ENCODE measurements around the gene BORCS8. TPM values are rescaled to one million over a fixed set of nuclear protein-coding genes. Genes with fewer than 3 reads are reported as not detected.

The BORCS8 gene
- polyA plus RNA-seq, 1 of the 3 experiments (the other 2 are of a cell fraction) = 36.4 TPM

DNA sequence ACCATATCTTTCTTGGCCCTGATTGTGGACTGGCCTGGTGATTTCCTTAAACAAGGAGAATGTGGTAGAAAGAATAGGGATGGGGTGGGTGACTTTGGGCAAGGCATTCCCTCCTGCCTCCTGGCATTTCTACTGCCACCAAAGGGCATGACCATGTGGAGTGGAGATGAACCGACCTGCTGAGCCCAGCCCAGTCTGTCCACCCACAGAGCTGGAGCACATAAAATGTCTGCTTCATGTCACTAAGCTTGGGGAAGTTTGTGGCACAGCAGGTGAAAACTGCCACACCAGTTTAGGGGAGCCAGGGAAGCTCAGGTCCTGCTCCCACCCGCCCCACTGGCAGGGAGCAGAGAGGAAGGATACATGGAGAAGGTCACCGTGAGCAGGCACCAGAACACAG is 60.0 kb downstream of the BORCS8 start:
- Histone ChIP-seq H3F3A (replicated peaks; ENCODE audit: insufficient read depth) (no peaks in the 10 kb centered on the region), H3K27ac (ENCODE audit: low read depth in 2 of 2, low read length in 1 of 2) (no peak overlapping the region), H4K20me1 (ENCODE audit: insufficient read depth) (no peaks in the 10 kb centered on the region), H3K9me3 (no peaks in the 10 kb centered on the region), H3K4me3 (ENCODE audit: low read depth in 2 of 2, low read length in 1 of 2) (no peak overlapping the region), H3K79me2 (ENCODE audit: insufficient read depth) (no peaks in the 10 kb centered on the region), H3K27me3 (ENCODE audit: insufficient read depth) (no peaks in the 10 kb centered on the region), H2AFZ (ENCODE audit: low read depth) (no peak overlapping the region), H3K36me3 (replicated peaks in 1 of 2; ENCODE audit: control insufficient read depth in 1 of 2, insufficient read depth in 2 of 2, low read length in 1 of 2) (peaks cover 0 to 5% of the 10 kb centered on the region in 2 experiments), H3K9ac (no peak overlapping the region), H3K4me1 (ENCODE audit: control insufficient read depth in 1 of 2, insufficient read depth in 2 of 2, low read depth in 1 of 2, low read length in 1 of 2) (peaks cover 0 to 1% of the 10 kb centered on the region in 2 experiments; a peak in 1 of 4 replicates), H3K9me2 (no peaks in the 10 kb centered on the region), H3K4me2 (no peak overlapping the region)
- WGBS (ENCODE audit: low lambda C conversion rate) = 78% methylated on average over 3 of the region's 3 CpGs
- DNase-seq = no peak
- TF ChIP-seq RXRA (IDR thresholded peaks at IDR 0.05; ENCODE audit: borderline replicate concordance, low read depth) (no peak), PBX3 (IDR thresholded peaks at IDR 0.05) (no peak), RAD21 (IDR thresholded peaks at IDR 0.05; ENCODE audit: low read length) (no peak), GABPA (IDR thresholded peaks at IDR 0.05; ENCODE audit: low read depth) (no peak), YY1 (IDR thresholded peaks at IDR 0.05; ENCODE audit: low read depth) (no peak), ELF1 (IDR thresholded peaks at IDR 0.05) (no peak), JUND (IDR thresholded peaks at IDR 0.05) (no peak), FOXJ3 (CRISPR knock-in tag; IDR thresholded peaks at IDR 0.05) (no peak), USF1 (IDR thresholded peaks at IDR 0.05; ENCODE audit: borderline replicate concordance, low read depth) (no peak), FOXM1 (IDR thresholded peaks at IDR 0.05; ENCODE audit: low read depth) (no peak), CHD2 (IDR thresholded peaks at IDR 0.05; ENCODE audit: low read length, partially characterized antibody) (no peak), POLR2AphosphoS5 (IDR thresholded peaks at IDR 0.05; ENCODE audit: low read depth, low read length) (no peak), MXI1 (IDR thresholded peaks at IDR 0.05; ENCODE audit: low read depth, low read length) (no peak), FOSL2 (IDR thresholded peaks at IDR 0.05; ENCODE audit: borderline replicate concordance, low read depth) (no peak)
- TF ChIP-seq, protein P1, sequence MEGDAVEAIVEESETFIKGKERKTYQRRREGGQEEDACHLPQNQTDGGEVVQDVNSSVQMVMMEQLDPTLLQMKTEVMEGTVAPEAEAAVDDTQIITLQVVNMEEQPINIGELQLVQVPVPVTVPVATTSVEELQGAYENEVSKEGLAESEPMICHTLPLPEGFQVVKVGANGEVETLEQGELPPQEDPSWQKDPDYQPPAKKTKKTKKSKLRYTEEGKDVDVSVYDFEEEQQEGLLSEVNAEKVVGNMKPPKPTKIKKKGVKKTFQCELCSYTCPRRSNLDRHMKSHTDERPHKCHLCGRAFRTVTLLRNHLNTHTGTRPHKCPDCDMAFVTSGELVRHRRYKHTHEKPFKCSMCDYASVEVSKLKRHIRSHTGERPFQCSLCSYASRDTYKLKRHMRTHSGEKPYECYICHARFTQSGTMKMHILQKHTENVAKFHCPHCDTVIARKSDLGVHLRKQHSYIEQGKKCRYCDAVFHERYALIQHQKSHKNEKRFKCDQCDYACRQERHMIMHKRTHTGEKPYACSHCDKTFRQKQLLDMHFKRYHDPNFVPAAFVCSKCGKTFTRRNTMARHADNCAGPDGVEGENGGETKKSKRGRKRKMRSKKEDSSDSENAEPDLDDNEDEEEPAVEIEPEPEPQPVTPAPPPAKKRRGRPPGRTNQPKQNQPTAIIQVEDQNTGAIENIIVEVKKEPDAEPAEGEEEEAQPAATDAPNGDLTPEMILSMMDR (IDR thresholded peaks at IDR 0.05) = no peak
- TF ChIP-seq, protein P2, sequence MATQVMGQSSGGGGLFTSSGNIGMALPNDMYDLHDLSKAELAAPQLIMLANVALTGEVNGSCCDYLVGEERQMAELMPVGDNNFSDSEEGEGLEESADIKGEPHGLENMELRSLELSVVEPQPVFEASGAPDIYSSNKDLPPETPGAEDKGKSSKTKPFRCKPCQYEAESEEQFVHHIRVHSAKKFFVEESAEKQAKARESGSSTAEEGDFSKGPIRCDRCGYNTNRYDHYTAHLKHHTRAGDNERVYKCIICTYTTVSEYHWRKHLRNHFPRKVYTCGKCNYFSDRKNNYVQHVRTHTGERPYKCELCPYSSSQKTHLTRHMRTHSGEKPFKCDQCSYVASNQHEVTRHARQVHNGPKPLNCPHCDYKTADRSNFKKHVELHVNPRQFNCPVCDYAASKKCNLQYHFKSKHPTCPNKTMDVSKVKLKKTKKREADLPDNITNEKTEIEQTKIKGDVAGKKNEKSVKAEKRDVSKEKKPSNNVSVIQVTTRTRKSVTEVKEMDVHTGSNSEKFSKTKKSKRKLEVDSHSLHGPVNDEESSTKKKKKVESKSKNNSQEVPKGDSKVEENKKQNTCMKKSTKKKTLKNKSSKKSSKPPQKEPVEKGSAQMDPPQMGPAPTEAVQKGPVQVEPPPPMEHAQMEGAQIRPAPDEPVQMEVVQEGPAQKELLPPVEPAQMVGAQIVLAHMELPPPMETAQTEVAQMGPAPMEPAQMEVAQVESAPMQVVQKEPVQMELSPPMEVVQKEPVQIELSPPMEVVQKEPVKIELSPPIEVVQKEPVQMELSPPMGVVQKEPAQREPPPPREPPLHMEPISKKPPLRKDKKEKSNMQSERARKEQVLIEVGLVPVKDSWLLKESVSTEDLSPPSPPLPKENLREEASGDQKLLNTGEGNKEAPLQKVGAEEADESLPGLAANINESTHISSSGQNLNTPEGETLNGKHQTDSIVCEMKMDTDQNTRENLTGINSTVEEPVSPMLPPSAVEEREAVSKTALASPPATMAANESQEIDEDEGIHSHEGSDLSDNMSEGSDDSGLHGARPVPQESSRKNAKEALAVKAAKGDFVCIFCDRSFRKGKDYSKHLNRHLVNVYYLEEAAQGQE (IDR thresholded peaks at IDR 0.05; ENCODE audit: low read depth, low read length) = no peak
- CTCF ChIA-PET = interaction anchor here (0.7 kb wide), 1 partner anchor 14 kb away, joined by 3 read pairs; no protein-coding TSS in a partner anchor
- POLR2A ChIA-PET = no interaction called here

Small RNA genes lying within 50 kb of the gene (small RNA-seq; reads per million reads assigned to genes)
- gene RNU6-1028P = 0 reads per million in 7 experiments

Other genes starting within 250 kb of the BORCS8 start
- gene SUGP2, start 158.6 kb downstream of the BORCS8 start, polyA plus RNA-seq (2012; rRNA removed) = 56.3 and 74.9 TPM in 2 replicates
- 32.2 and 34.7 TPM in 2 replicates for gene ARMC6, start 158.5 kb downstream of the BORCS8 start, polyA plus RNA-seq (2012; rRNA removed)
- 4.3 and 6.1 TPM in 2 replicates for gene SLC25A42, start 128.2 kb downstream of the BORCS8 start, polyA plus RNA-seq (2012; rRNA removed)
- gene TMEM161A, start 53.7 kb downstream of the BORCS8 start, polyA plus RNA-seq (2012; rRNA removed) = 37.8 and 39.3 TPM in 2 replicates
- 1.0 and 1.1 TPM in 2 replicates for gene MEF2B, start 21.9 kb downstream of the BORCS8 start, polyA plus RNA-seq (2012; rRNA removed)
- 98.2 and 117 TPM in 2 replicates for gene RFXANK, start 106 bp upstream of the BORCS8 start, polyA plus RNA-seq (2012; rRNA removed)
- gene NR2C2AP, start 11.3 kb upstream of the BORCS8 start, polyA plus RNA-seq (2012; rRNA removed) = 21.2 and 21.9 TPM in 2 replicates
- gene NCAN, start 19.8 kb upstream of the BORCS8 start, polyA plus RNA-seq (2012; rRNA removed) = 0.03 and 0.10 TPM in 2 replicates
- 1.4 and 1.8 TPM in 2 replicates for gene TM6SF2, start 81.1 kb upstream of the BORCS8 start, polyA plus RNA-seq (2012; rRNA removed)
- 35.1 and 43.2 TPM in 2 replicates for gene SUGP1, start 128.4 kb upstream of the BORCS8 start, polyA plus RNA-seq (2012; rRNA removed)
- 17.6 and 19.4 TPM in 2 replicates for gene MAU2, start 128.7 kb upstream of the BORCS8 start, polyA plus RNA-seq (2012; rRNA removed)
- gene GATAD2A, start 213.5 kb upstream of the BORCS8 start, polyA plus RNA-seq (2012; rRNA removed) = 28.0 and 36.6 TPM in 2 replicates